ENCODE measurements around the gene ATCAY.
"Not testable (repeated sequence)": the region's sequence is repeated elsewhere in the genome, so short reads cannot be mapped to it uniquely, and the experiment has no call there.

The ATCAY gene

DNA sequence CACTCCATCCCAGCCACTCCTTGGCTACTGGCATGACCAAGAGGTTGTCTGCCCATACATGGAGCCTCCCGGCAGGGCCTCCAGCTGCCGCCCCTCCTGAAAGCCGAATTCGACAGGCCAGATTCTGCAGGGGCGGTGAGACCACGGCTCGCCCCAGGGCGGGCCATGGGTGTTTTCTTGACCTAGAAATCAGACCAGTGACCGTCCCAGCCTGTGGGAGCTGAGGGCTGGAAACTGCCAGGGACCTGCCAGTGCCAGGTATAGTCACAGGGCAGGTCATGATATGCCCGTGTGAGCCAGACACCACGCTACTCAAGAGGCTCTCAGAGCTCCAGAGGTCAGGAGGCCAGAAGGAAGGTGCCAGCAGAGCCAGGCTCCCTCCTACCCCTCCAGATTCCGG is 73.6 kb downstream of the ATCAY start:
- TF ChIP-seq, protein P1, sequence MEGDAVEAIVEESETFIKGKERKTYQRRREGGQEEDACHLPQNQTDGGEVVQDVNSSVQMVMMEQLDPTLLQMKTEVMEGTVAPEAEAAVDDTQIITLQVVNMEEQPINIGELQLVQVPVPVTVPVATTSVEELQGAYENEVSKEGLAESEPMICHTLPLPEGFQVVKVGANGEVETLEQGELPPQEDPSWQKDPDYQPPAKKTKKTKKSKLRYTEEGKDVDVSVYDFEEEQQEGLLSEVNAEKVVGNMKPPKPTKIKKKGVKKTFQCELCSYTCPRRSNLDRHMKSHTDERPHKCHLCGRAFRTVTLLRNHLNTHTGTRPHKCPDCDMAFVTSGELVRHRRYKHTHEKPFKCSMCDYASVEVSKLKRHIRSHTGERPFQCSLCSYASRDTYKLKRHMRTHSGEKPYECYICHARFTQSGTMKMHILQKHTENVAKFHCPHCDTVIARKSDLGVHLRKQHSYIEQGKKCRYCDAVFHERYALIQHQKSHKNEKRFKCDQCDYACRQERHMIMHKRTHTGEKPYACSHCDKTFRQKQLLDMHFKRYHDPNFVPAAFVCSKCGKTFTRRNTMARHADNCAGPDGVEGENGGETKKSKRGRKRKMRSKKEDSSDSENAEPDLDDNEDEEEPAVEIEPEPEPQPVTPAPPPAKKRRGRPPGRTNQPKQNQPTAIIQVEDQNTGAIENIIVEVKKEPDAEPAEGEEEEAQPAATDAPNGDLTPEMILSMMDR (IDR thresholded peaks at IDR 0.05; ENCODE audit: control extremely low read depth, extremely low read depth, low read depth, missing control alignments): no peak
- CTCF ChIA-PET: interaction anchor here (1.3 kb wide), 1 partner anchor 8 kb away, joined by 3 read pairs; no protein-coding TSS in a partner anchor
- DNase-seq (ENCODE audit: extremely low spot score): no peak
- POLR2A ChIA-PET: no interaction called here

DNA sequence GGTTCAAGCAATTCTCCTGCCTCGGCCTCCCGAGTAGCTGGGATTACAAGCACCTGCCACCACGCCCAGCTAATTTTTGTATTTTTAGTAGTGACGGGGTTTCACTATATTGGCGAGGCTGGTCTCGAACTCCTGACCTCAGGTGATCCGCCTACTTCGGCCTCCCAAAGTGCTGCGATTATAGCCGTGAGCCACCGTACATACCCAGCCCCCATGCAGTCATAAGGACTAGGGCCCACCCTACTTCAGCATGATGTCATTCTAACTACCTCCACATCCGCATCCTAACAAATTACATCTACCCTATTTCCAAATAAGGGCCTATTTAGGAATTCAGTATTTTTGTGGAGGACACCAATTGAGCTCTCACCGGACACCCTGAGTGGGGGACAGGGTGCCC is 74.8 kb downstream of the ATCAY start:
- DNase-seq (ENCODE audit: extremely low spot score); POLR2A ChIA-PET: not testable (repeated sequence)
- CTCF ChIA-PET: interaction anchor here (1.3 to 3.2 kb wide), 3 partner anchors 9 to 32 kb away, joined by 3 to 12 read pairs (median 4); no protein-coding TSS in a partner anchor

DNA sequence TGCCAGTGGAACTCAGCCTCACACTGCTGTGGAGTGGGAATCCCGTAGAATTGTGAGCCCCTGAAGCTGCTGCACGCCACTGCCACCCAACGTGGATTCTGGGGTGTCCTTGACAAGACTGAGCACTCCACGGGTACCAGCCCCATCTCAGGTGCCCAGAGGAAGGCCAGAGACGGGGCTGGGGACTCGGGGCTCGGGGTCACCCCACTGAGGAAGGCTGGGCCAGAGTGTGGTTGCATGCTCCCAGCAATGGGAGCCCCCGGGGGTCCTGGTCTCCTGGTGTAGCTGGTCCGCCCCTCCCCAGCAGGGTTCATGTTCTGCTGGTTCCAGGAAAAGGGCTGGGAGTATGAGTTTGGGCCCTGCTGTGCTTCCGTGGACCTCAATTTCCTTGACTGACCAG is 75.2 kb downstream of the ATCAY start:
- TF ChIP-seq, protein P1 (IDR thresholded peaks at IDR 0.05; ENCODE audit: control extremely low read depth, extremely low read depth, low read depth, missing control alignments): no peak
- POLR2A ChIA-PET: no interaction called here
- CTCF ChIA-PET: interaction anchor here (1.3 to 3.2 kb wide), 2 partner anchors 13 to 32 kb away, joined by 4 to 12 read pairs; no protein-coding TSS in a partner anchor
- DNase-seq (ENCODE audit: extremely low spot score): no peak

DNA sequence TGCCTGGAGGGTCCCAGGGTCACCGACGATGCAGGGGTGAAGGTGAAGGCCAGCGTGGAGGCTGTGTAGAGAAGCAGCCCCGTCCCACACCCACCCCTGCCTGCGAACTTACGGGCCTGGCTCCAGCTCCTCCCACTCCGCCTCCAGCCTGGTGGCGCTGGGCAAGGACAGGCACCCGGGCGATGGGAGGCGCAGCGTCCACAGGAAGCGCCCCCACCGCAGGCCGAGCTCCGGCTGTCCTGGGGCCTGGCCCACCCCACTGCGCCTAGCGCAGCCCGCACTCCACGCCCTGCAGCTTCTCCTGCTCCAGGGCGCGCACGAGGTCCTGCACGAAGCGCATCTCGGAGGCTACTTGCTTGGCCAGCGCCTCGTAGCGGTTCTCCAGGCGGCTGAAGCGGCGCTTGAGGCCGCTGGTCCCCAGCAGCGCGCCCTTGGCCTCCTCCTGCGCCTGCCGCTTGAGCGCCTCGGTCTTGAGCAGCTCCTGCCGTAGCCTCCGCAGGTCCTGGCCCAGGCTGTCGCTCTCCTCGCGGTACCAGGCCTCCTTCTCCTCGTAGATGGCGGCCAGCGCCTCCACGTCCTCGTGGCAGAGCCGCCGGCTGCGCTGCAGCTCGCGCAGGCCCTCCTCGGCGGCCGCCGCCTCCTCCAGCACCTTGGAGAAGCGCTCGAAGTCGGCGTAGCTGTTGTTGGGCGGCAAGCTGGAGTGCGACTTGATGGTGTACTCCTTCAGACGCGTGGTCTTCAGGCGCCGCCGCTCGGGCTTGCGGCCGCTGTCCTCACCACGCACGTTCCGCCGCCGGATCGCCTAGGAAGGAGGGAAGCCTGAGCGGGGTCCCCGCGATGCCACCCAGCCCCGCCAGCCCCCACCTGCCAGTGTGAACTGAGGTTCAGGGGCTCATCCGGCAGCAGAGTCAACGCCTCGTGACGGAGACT is 78.6 kb downstream of the ATCAY start:
- no peak for DNase-seq (ENCODE audit: extremely low spot score)
- TF ChIP-seq, protein P1 (IDR thresholded peaks at IDR 0.05; ENCODE audit: control extremely low read depth, extremely low read depth, low read depth, missing control alignments): no peak
- ChIA-PET CTCF (interaction anchor here (1.2 kb wide), 1 partner anchor 10 kb away, joined by 3 read pairs; no protein-coding TSS in a partner anchor), POLR2A (no interaction called here)

DNA sequence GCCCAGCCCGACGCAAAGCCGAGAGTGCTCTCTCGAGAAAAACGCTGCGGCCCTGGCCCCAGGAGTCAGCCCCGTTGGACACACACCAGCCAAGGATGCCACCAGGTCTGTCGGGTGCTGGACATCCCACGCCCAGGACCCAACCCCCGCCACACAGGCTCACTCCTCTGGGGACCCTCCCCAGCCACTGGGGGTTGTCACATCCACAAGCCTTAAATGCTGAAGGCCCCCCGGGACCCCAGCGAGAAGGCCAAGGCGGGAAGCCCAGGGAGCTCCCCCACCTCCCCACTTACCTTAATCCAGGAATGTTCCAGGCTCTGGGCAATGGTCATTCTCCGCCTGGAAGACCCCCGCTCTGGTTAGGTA is 79.3 kb downstream of the ATCAY start:
- TF ChIP-seq, protein P1 (IDR thresholded peaks at IDR 0.05; ENCODE audit: control extremely low read depth, extremely low read depth, low read depth, missing control alignments): no peak
- DNase-seq (ENCODE audit: extremely low spot score): no peak
- POLR2A ChIA-PET: no interaction called here
- CTCF ChIA-PET: interaction anchor here (1.2 kb wide), 1 partner anchor 11 kb away, joined by 3 read pairs; no protein-coding TSS in a partner anchor

DNA sequence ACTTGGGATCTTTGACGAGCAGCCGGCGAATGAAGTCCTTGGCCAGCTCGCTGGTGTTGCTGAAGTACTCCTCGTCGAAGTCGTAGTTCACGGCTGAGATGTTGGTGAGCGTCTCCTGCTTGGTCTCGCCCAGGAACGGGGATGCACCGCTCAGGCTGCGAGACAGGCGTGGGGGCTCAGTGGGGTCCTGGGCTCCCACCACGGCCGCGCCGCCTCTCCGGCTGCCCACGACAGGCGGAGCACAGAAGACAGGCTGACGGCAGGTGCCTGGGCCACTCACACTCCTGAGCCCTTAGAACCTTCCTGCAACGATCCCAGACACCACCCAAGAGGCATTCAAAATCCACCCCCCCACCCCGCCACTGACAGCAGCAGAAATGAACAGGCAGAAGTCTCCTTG is 80.5 kb downstream of the ATCAY start:
- ChIA-PET CTCF (no interaction called here), POLR2A (no interaction called here)
- TF ChIP-seq, protein P1 (IDR thresholded peaks at IDR 0.05; ENCODE audit: control extremely low read depth, extremely low read depth, low read depth, missing control alignments): no peak
- no peak for DNase-seq (ENCODE audit: extremely low spot score)
